Activated T-helper 1 cell treated with Interleukin-2 at 50 U/mL for 16 hours (primary cell): ENCODE results near the gene SLC2A9.

Experiments used
- DNase-seq: peaks from one replicate; pipeline ENCODE4 v3.0.0-alpha.2; 2020; ENCODE audit warnings: low read depth

The SLC2A9 gene

DNA sequence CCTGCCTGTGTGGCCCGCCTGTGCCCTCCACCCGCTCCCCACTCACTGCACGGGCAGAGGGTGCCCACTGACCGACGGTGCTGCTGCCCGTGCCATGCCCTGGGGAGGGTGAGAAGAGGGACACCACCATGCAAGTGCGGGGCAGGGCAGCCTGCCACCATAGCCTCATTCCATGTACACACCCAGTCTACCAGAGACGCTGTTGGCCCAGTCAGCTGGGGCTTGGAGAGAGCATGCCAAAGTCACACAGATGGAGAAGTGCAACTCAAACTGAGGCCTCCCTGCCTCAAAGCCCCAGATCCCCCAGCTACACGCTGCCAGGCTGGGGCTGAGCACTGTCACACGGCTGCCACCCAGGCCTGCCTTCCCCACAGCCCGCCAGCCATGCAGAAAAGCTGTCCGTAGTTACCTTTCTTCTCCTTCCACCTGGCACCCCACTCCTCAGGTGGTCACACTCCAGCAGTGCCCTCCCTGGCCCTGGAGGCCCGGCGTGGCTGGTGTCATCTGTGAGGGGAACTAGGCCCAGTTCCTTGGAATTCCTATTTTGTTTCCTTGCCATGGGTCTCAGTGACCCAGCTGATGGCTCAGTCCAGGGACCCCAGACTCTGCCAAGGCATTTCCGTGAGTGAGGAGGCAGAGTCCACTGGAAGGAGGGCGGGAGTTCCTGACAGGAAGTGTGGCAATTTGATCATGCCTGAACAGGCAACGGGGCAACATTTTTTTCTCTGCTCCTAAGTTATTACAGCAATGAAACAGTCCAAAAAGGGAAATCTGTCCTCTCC lies at the start of gene SLC2A9:
Gene SLC2A9 (minus strand): TSS at position 627 of the 782 bp plus-strand sequence. CDS start 68 bp downstream, at position 559.
- no peak for DNase-seq

GRCh38 chr4:10069075-10069642 lies 47.9 kb upstream of the SLC2A9 start:
- DNase-seq, result no peak

DNA sequence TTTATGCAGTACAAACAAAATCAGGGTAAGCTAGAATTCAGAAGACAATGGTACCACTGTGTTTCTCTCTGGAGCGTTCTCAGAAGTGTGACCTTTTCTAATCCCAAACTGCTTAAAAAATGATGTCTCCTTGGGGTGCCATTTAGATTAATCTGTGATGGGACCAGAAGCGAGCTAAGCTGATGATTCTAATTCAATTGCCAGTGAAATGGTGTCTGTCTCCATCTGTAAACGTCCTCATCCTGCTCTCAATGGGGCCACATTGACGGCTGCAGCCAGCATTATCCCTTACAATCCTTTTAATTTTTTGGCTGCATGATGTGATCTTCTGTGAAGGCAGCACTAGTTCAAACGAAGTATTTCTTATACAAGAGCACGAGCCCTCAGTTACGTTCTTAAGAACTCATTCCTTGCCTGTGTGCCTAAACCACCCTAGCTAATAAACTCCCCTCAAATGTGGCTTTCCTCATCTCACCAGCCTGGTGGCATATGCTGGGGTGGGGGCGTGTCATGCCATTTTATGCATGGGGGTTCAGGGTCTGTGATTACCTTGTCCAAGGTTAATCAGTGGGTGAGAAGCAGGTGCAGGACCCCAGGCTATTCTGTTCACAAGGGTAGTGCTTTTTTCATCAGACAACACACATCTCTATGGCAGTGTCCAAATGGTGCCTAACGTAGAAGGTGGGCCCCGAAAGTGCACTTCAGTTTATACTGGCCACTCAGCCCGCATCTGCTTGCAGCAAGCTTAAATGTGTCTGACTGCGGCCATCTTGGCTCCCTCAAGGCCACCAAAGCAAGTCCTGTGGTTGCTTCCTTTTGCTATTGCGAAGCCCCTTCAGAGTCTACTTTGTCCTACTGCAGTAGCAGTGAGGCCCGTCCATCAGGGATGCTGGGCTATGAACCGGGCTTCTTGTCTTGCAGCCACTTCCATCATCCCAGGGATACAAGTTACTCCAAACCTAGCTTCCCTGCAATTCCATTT lies 45.7 kb upstream of the SLC2A9 start:
- DNase-seq, result no peak

- no peak for DNase-seq
Observed at GRCh38 chr4:10066206-10066605, 44.9 kb upstream of the SLC2A9 start.

DNA sequence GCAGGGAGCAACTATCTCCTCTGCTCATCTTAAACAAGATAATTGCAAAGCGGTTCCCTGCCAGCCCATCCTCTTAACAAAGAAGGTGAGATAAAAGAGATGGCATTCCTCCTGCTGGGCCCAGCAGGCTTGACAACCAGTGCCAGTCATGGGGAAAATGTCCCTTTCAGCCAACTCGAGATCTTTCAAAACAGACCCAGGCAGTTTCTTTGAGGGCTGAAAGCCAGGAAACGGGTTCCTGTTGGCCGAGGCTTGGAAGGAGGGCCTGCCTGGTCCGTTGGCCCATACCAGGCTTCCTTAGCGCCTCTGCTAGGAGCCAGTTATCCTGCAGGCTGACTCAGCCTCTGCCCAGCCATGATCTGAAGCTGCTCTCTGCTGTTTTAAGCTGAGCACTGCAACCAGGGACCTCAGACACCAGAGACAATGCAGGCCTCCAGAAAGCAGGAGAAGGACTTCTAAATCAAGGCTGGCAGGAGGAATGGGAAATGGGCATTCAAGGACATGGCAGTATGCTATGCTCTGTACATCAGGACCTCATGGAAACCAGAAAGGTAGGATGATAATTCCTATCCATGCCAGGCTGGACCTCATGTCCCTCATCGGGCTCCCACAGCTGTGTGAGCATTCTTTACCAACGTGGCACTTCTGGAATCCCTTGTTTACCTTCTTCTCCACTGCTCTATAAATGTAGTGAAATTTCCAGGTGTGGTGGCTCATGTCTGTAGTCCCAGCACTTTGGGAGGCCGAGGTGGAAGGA lies 42.4 kb upstream of the SLC2A9 start:
- no peak for DNase-seq

- DNase-seq, result no peak
Observed at GRCh38 chr4:10061650-10062415, 40.5 kb upstream of the SLC2A9 start.

DNA sequence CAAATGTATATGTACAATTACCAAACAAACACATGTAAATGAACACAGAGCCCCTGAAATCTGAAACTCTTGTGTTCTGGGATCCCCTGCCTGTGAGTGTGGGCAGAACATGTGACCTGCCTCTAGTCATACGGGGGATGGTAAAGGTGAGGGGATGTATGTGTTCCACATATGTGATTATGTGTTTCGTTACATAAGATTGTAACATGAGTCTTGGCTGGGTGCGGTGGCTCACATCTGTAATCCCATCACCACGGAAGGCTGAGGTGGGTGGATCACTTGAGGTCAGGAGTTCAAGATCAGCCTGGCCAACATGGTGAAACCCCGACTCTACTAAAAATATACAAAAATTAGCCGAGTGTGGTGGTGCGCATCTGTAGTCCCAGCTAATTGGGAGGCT lies 37.1 kb upstream of the SLC2A9 start:
- no peak for DNase-seq

- no peak for DNase-seq
Observed at GRCh38 chr4:10057023-10057395, 35.7 kb upstream of the SLC2A9 start.

DNA sequence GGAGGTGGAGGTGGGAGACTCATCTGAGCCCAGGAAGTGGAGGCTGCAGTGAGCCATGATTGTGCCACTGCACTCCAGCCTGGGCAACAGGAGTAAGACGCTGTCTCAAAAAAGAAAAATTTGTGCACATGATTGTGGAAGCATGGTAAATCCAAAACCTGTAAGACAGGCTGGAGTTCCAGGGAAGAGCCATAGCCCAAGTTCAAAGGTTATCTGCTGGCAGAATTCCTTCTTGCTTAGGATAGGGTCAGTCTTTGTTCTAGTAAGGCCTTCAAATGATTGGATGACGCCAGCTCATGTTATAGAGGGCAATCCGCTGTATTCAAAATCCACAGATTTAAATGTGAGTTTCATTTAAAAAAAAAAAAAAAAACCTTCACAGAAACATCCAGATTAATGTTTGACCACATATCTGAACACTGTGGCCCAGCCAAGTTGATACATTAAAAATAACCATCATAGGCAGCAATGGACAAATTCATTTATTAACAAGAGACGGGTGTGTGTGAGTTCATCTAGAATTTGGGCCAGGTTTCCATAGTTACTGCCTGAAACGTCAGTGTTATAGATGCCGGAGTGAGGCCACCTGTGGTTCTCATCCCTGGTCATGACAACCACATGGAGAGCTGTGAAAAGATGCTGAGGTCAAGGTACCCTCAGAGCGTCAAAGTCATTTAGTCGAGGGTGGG lies 35.2 kb upstream of the SLC2A9 start:
- no peak for DNase-seq

- DNase-seq, result no peak
Observed at GRCh38 chr4:10055871-10056270, 34.6 kb upstream of the SLC2A9 start.

DNA sequence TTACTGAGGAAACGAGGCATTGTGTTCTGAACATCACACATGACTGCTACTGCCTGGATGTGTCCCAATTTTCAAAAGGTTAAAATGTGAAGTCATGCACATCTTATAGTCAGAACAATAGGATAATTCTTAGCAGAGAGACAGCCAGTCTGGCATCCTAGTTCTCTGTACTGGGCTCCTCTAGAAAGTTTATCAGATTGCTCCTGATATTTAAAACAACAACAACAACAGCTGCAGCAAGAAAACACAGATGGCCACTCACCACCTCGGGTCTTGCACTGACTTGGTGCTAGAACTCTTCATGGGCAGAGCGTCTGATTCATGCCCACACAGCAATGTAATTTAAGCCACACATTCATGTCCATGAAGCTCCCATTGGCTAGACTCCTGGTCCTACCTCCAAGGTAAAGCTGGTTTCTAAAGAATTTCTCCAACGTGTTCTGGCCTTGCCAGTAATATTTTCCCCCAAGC lies 33.3 kb upstream of the SLC2A9 start:
- no peak for DNase-seq

- no peak for DNase-seq
Observed at GRCh38 chr4:10053635-10054453, 32.5 kb upstream of the SLC2A9 start.

DNA sequence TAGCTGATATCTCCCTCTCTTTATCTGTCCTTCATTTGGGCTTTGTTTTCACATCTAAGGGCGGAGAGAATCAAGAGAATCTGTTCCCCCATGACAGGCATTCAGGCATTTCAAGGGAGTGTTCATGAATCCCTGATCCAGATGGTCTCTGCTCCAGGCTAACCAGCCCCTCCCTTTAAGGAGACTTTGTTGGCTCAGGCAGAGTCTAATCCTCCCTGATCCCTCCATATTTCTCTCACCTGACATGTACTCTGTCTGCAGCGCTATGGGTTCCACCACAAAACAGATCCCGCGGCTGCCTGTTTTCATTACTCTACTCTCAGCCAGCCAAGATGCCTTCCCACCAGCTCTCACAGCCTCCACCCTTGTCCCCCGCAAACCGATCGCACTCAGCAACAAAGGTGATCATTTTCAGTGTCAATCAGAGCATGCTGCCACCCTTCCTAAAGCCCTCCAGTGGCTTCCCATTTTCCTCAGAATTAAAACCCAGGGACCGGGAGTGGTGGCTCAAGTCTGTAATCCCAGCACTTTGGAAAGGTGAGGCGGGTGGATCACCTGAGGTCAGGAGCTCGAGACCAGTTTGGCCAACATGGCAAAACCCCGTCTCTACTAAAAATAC lies 30.3 kb upstream of the SLC2A9 start:
- no peak for DNase-seq

DNA sequence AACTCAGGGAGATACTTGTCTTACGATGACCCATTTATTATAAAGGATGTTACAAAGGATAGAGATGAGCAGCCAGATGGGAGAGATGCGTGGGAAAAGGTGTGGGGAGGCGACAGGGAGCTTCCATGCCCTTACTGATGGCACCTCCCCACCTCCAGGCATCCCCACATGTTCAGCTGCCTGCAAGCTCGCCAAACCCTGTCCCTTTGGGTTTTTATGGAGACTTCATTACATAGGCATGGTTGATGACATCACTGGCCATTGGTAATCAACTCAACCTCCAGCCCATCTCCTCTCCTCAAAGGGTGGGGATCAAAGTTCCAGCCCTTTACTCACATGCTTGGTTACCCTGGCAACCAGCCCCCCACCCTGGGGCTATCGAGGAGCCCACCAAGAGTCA lies 29.4 kb upstream of the SLC2A9 start:
- no peak for DNase-seq

- no peak for DNase-seq
Observed at GRCh38 chr4:10050261-10050661, 29.0 kb upstream of the SLC2A9 start.

DNA sequence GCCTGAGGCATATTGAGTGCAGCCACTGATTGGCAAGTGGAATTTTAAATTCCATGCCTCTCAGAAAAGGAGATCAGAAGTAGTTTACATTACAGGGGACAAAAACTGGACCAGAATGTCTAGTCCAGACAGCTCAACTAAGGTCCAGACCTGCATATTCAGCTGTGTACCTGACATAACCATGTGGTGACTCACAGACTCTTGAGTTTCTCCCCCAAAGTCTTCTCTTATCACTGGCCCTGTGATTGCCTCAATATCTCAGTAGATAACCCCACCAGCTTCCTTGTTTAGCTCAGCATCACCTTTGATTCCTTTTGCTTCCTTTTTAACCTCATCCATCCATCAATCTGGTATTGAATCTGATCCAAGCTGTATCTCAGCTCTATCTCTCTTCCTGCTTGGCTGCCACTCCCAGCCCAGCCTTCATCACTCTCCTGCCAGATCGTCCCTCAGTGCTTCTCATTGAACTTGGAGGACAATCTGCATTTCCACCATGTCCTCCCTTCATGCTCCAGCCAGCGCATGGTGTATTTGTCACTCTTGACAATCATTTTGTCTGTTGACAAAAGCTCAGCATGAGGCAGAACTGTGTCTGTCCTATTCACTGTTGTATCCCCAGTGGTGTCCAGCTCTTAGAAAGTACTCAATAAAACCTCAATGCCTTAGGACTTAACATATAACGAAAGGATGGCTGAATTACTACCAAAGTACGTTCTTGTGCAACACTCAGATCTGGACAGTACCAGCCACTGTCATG lies 27.8 kb upstream of the SLC2A9 start:
- no peak for DNase-seq

GRCh38 chr4:10047967-10048366 lies 26.7 kb upstream of the SLC2A9 start:
- DNase-seq, result no peak

GRCh38 chr4:10046471-10046870 lies 25.2 kb upstream of the SLC2A9 start:
- DNase-seq, result no peak
